DMS53 treated with DMSO at 0.1 percent for 48 hours (cell line): ENCODE measurements around the gene STK10.
A peak's percentile ranks its signal among the peaks of the same experiment; 100 is the strongest.

Experiments used
- DNase-seq: peaks from one replicate; lab custom pipeline; 2025; ENCODE audit not compliant: unreplicated experiment; lab: John Stamatoyannopoulos, UW

STK10 gene

GRCh38 chr5:172110921-172111851 lies 76.8 kb downstream of the STK10 start:
- no peak for DNase-seq

- DNase-seq = no peak
Measured at GRCh38 chr5:172110260-172110815, 77.7 kb downstream of the STK10 start.

- DNase-seq = no peak
Measured at GRCh38 chr5:172109749-172110148, 78.3 kb downstream of the STK10 start.

GRCh38 chr5:172107571-172107970 lies 80.5 kb downstream of the STK10 start:
- DNase-seq = no peak

GRCh38 chr5:172106511-172107356 lies 81.3 kb downstream of the STK10 start:
- DNase-seq = peak; percentile 30

- no peak for DNase-seq
Measured at GRCh38 chr5:172105811-172106210, 82.2 kb downstream of the STK10 start.

GRCh38 chr5:172104801-172105701 lies 83.0 kb downstream of the STK10 start:
- DNase-seq = no peak

GRCh38 chr5:172104021-172104420 lies 84.0 kb downstream of the STK10 start:
- DNase-seq = no peak

GRCh38 chr5:172102913-172103626 lies 85.0 kb downstream of the STK10 start:
- DNase-seq = no peak

GRCh38 chr5:172102218-172102870 lies 85.7 kb downstream of the STK10 start:
- no peak for DNase-seq

GRCh38 chr5:172101547-172102217 lies 86.3 kb downstream of the STK10 start:
- DNase-seq = no peak

GRCh38 chr5:172098883-172099282 lies 89.1 kb downstream of the STK10 start:
- no peak for DNase-seq

- DNase-seq = no peak
Measured at GRCh38 chr5:172098046-172098445, 90.0 kb downstream of the STK10 start.

GRCh38 chr5:172097356-172097755 lies 90.7 kb downstream of the STK10 start:
- no peak for DNase-seq

GRCh38 chr5:172096207-172096940 lies 91.7 kb downstream of the STK10 start:
- no peak for DNase-seq

- DNase-seq = no peak
Measured at GRCh38 chr5:172095368-172096206, 92.4 kb downstream of the STK10 start.

- DNase-seq = no peak
Measured at GRCh38 chr5:172093965-172094364, 94.1 kb downstream of the STK10 start.
